ENCODE measurements around the gene PEX5L. TPM values are rescaled to one million over a fixed set of nuclear protein-coding genes. Genes with fewer than 3 reads are reported as not detected.
"Not testable (repeated sequence)": the region's sequence is repeated elsewhere in the genome, so short reads cannot be mapped to it uniquely, and the experiment has no call there.

Gene PEX5L
- polyA plus RNA-seq, 6 donors from 2014 or later: 0.13 TPM; not detected in 5

GRCh38 chr3:180055656-180056055 is 18.9 kb upstream of the PEX5L start:
- H3K27me3 Mint-ChIP-seq; H3K9me3 Mint-ChIP-seq; ATAC-seq (ENCODE audit: low read depth in 2 of 2); H3K27ac Mint-ChIP-seq; DNase-seq; H3K4me1 Mint-ChIP-seq; H3K4me3 Mint-ChIP-seq; H3K36me3 Mint-ChIP-seq: not testable (repeated sequence)

- H3K4me3 Mint-ChIP-seq: no peak overlapping the region
- DNase-seq (no peak), ATAC-seq (ENCODE audit: low read depth in 2 of 2) (no peak)
- H3K36me3 Mint-ChIP-seq: no peaks in the 10 kb centered on the region
- no peak overlapping the region for H3K27ac Mint-ChIP-seq
- H3K27me3 Mint-ChIP-seq: peaks cover 0 to 11% (median 0%) of the 10 kb centered on the region in 3 donors
- no peaks in the 10 kb centered on the region for H3K4me1 Mint-ChIP-seq
- H3K9me3 Mint-ChIP-seq: peaks cover 0 to 2% (median 0%) of the 10 kb centered on the region in 7 donors
Observed at GRCh38 chr3:180049391-180049790, 12.7 kb upstream of the PEX5L start.

GRCh38 chr3:180048840-180049239 is 12.1 kb upstream of the PEX5L start:
- no peaks in the 10 kb centered on the region for H3K4me1 Mint-ChIP-seq
- peaks cover 0 to 11% (median 0%) of the 10 kb centered on the region in 3 donors for H3K27me3 Mint-ChIP-seq
- DNase-seq (no peak), ATAC-seq (ENCODE audit: low read depth in 2 of 2) (no peak)
- H3K4me3 Mint-ChIP-seq: no peak overlapping the region
- no peaks in the 10 kb centered on the region for H3K36me3 Mint-ChIP-seq
- no peak overlapping the region for H3K27ac Mint-ChIP-seq
- peaks cover 0 to 2% (median 0%) of the 10 kb centered on the region in 7 donors for H3K9me3 Mint-ChIP-seq

- Mint-ChIP-seq H3K27me3 (peaks cover 0 to 11% (median 3%) of the 10 kb centered on the region in 3 donors), H3K4me1 (no peaks in the 10 kb centered on the region), H3K36me3 (no peaks in the 10 kb centered on the region), H3K9me3 (peaks cover 0 to 2% (median 0%) of the 10 kb centered on the region in 7 donors), H3K4me3 (no peak overlapping the region), H3K27ac (no peak overlapping the region)
- DNase-seq (no peak), ATAC-seq (ENCODE audit: low read depth in 2 of 2) (no peak)
Observed at GRCh38 chr3:180048103-180048502, 11.4 kb upstream of the PEX5L start.

- H3K4me3 Mint-ChIP-seq: no peak overlapping the region
- H3K36me3 Mint-ChIP-seq: no peaks in the 10 kb centered on the region
- peaks cover 27 to 55% (median 52%) of the 10 kb centered on the region in 3 donors for H3K27me3 Mint-ChIP-seq
- no peak for ATAC-seq (ENCODE audit: low read depth in 2 of 2)
- peaks cover 3 to 12% (median 10%) of the 10 kb centered on the region in 3 donors for H3K4me1 Mint-ChIP-seq
- no peak for DNase-seq
- H3K9me3 Mint-ChIP-seq: peaks cover 0 to 12% (median 5%) of the 10 kb centered on the region in 7 donors
- no peak overlapping the region for H3K27ac Mint-ChIP-seq
Observed at GRCh38 chr3:180040966-180041365, 4.2 kb upstream of the PEX5L start.

GRCh38 chr3:180036092-180036670 is 556 bp downstream of the PEX5L start:
- Mint-ChIP-seq H3K4me3 (peak overlapping the region in 6 of 8 donors; percentile 30 to 79 (median 68)), H3K4me1 (peaks cover 7 to 14% (median 12%) of the 10 kb centered on the region in 3 donors), H3K27me3 (peaks cover 51 to 68% (median 54%) of the 10 kb centered on the region in 3 donors), H3K27ac (no peak overlapping the region), H3K36me3 (no peaks in the 10 kb centered on the region), H3K9me3 (peaks cover 0 to 12% (median 8%) of the 10 kb centered on the region in 7 donors)
- DNase-seq: no peak
- no peak for ATAC-seq (ENCODE audit: low read depth in 2 of 2)

- ATAC-seq (ENCODE audit: low read depth in 2 of 2) (no peak), DNase-seq (no peak)
- Mint-ChIP-seq H3K4me1 (no peaks in the 10 kb centered on the region), H3K27ac (no peak overlapping the region), H3K36me3 (no peaks in the 10 kb centered on the region), H3K4me3 (no peak overlapping the region), H3K27me3 (peaks cover 7 to 9% (median 7%) of the 10 kb centered on the region in 3 donors), H3K9me3 (peaks cover 0 to 2% (median 0%) of the 10 kb centered on the region in 7 donors)
Observed at GRCh38 chr3:180026997-180027396, 9.7 kb downstream of the PEX5L start.

GRCh38 chr3:180018543-180018942 is 18.2 kb downstream of the PEX5L start:
- Mint-ChIP-seq H3K27me3 (peaks cover 3 to 18% (median 16%) of the 10 kb centered on the region in 3 donors), H3K9me3 (peaks cover 0 to 1% (median 0%) of the 10 kb centered on the region in 7 donors), H3K4me3 (no peak overlapping the region), H3K27ac (no peak overlapping the region), H3K36me3 (no peaks in the 10 kb centered on the region), H3K4me1 (no peaks in the 10 kb centered on the region)
- DNase-seq (no peak), ATAC-seq (ENCODE audit: low read depth in 2 of 2) (no peak)

GRCh38 chr3:180017846-180018245 is 18.9 kb downstream of the PEX5L start:
- no peak overlapping the region for H3K4me3 Mint-ChIP-seq
- no peaks in the 10 kb centered on the region for H3K9me3 Mint-ChIP-seq
- no peaks in the 10 kb centered on the region for H3K4me1 Mint-ChIP-seq
- ATAC-seq (ENCODE audit: low read depth in 2 of 2): no peak
- H3K27ac Mint-ChIP-seq: no peak overlapping the region
- no peaks in the 10 kb centered on the region for H3K36me3 Mint-ChIP-seq
- H3K27me3 Mint-ChIP-seq: peaks cover 3 to 18% (median 16%) of the 10 kb centered on the region in 3 donors
- no peak for DNase-seq

GRCh38 chr3:180011927-180012326 is 24.8 kb downstream of the PEX5L start:
- no peak for DNase-seq
- peaks cover 0 to 4% (median 0%) of the 10 kb centered on the region in 3 donors for H3K27me3 Mint-ChIP-seq
- peaks cover 4 to 34% (median 18%) of the 10 kb centered on the region in 7 donors for H3K9me3 Mint-ChIP-seq
- no peaks in the 10 kb centered on the region for H3K4me1 Mint-ChIP-seq
- peaks cover 0 to 8% of the 10 kb centered on the region in 2 donors for H3K36me3 Mint-ChIP-seq
- H3K27ac Mint-ChIP-seq: no peak overlapping the region
- H3K4me3 Mint-ChIP-seq: no peak overlapping the region
- no peak for ATAC-seq (ENCODE audit: low read depth in 2 of 2)

GRCh38 chr3:180008318-180008717 is 28.4 kb downstream of the PEX5L start:
- ATAC-seq (ENCODE audit: low read depth in 2 of 2); H3K4me3 Mint-ChIP-seq; H3K4me1 Mint-ChIP-seq; H3K27me3 Mint-ChIP-seq; H3K27ac Mint-ChIP-seq; H3K36me3 Mint-ChIP-seq; DNase-seq: not testable (repeated sequence)
- H3K9me3 Mint-ChIP-seq: peaks cover 4 to 46% (median 18%) of the 10 kb centered on the region in 7 donors

- no peaks in the 10 kb centered on the region for H3K27me3 Mint-ChIP-seq
- ATAC-seq (ENCODE audit: low read depth in 2 of 2): no peak
- DNase-seq: no peak
- H3K36me3 Mint-ChIP-seq: peaks cover 0 to 8% of the 10 kb centered on the region in 2 donors
- no peak overlapping the region for H3K4me3 Mint-ChIP-seq
- no peak overlapping the region for H3K27ac Mint-ChIP-seq
- no peaks in the 10 kb centered on the region for H3K4me1 Mint-ChIP-seq
- H3K9me3 Mint-ChIP-seq: peaks cover 4 to 34% (median 17%) of the 10 kb centered on the region in 7 donors
Observed at GRCh38 chr3:180004542-180004941, 32.2 kb downstream of the PEX5L start.

GRCh38 chr3:180002006-180002405 is 34.7 kb downstream of the PEX5L start:
- Mint-ChIP-seq H3K4me3 (no peak overlapping the region), H3K4me1 (no peaks in the 10 kb centered on the region), H3K27me3 (no peaks in the 10 kb centered on the region), H3K27ac (no peak overlapping the region), H3K36me3 (no peaks in the 10 kb centered on the region), H3K9me3 (peaks cover 0 to 13% (median 2%) of the 10 kb centered on the region in 7 donors)
- no peak for DNase-seq
- no peak for ATAC-seq (ENCODE audit: low read depth in 2 of 2)

GRCh38 chr3:180000500-180000899 is 36.2 kb downstream of the PEX5L start:
- H3K27me3 Mint-ChIP-seq: peaks cover 0 to 12% (median 8%) of the 10 kb centered on the region in 3 donors
- no peaks in the 10 kb centered on the region for H3K36me3 Mint-ChIP-seq
- H3K4me3 Mint-ChIP-seq: no peak overlapping the region
- ATAC-seq (ENCODE audit: low read depth in 2 of 2) (no peak), DNase-seq (no peak)
- H3K4me1 Mint-ChIP-seq: no peaks in the 10 kb centered on the region
- no peak overlapping the region for H3K27ac Mint-ChIP-seq
- H3K9me3 Mint-ChIP-seq: peaks cover 0 to 7% (median 0%) of the 10 kb centered on the region in 7 donors
